ENCODE results near the gene ZMYM1. TPM values are rescaled to one million over a fixed set of nuclear protein-coding genes. Genes with fewer than 3 reads are reported as not detected.

ZMYM1 gene
- total and polyA plus RNA-seq, 2 of the 8 experiments (the other 6 are each of a cell fraction or from before 2014, with no cell fraction given), result 10.0 to 41.3 TPM

GRCh38 chr1:35062518-35063196, 16.5 kb upstream of the ZMYM1 start (continued):
- TF ChIP-seq YY1 (IDR thresholded peaks at IDR 0.05; ENCODE audit: low read depth, low read length), result no peak
- no peak for TF ChIP-seq CBX8 (IDR thresholded peaks at IDR 0.05; ENCODE audit: borderline replicate concordance, low read depth, low read length)
- no peak for TF ChIP-seq TAF7 (optimal IDR thresholded peaks at IDR 0.05; ENCODE audit: borderline replicate concordance, low read depth, low read length)
- no peak for TF ChIP-seq KDM5A (IDR thresholded peaks at IDR 0.05; ENCODE audit: low read length)
